ENCODE measurements around the gene BAZ2A.

The BAZ2A gene

DNA sequence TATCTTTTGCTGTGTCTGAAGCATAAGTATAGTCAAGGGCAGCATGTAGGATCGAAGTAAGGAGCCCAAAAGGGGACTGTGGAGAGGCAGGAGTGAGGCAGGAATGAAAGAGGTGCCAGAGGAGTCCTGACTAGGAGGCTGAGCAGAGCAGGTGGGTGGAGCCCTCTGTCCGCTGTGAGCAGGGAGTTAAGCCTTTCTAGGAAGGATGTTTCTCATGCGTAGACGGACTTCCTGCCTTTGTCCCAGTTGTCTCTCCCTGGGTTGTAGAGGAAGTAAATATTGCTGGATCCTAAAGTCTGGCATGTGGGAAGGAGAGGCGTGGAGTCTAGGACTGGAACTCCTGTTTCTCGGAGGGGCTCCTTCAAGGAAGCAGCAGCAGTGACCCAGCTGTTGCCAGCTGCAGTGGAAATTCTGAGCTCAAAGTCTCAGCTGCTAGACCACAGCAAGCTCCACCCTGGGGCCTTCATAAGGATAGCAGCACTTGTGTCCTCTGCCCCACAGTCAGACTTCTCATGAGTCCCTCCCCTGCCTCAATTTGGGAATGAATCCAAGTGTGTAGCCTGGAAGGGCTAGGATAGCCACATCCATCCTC lies 64.5 kb downstream of the BAZ2A start:
- TF ChIP-seq, protein P1, sequence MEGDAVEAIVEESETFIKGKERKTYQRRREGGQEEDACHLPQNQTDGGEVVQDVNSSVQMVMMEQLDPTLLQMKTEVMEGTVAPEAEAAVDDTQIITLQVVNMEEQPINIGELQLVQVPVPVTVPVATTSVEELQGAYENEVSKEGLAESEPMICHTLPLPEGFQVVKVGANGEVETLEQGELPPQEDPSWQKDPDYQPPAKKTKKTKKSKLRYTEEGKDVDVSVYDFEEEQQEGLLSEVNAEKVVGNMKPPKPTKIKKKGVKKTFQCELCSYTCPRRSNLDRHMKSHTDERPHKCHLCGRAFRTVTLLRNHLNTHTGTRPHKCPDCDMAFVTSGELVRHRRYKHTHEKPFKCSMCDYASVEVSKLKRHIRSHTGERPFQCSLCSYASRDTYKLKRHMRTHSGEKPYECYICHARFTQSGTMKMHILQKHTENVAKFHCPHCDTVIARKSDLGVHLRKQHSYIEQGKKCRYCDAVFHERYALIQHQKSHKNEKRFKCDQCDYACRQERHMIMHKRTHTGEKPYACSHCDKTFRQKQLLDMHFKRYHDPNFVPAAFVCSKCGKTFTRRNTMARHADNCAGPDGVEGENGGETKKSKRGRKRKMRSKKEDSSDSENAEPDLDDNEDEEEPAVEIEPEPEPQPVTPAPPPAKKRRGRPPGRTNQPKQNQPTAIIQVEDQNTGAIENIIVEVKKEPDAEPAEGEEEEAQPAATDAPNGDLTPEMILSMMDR (IDR thresholded peaks at IDR 0.05): no peak
- DNase-seq (ENCODE audit: low spot score): peak; percentile 84
- peak overlapping the region; percentile 43 for H3K4me3 ChIP-seq
- peak overlapping the region; percentile 65 to 89 for H3K27ac ChIP-seq

DNA sequence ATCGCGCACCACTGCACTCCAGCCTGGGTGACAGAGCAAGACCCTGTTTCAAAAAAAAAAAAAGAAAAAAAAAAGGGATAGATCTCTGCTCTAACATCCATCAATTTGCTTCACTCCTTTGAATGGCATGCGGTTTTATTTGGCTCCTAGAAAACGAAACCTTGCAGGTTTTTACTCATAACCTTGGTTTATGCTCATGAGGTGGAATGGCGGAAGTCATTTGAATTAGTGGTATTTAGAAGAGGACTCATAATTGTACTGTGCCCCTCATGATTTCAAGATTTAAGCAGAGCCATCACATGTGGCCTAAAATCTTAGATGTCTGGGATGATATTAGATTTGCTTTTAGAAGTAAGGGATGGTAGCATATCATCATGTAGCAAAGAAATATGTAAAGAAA lies 79.1 kb downstream of the BAZ2A start:
- Histone ChIP-seq H3K4me3 (no peak overlapping the region), H3K27ac (no peak overlapping the region)
- TF ChIP-seq, protein P1 (IDR thresholded peaks at IDR 0.05): no peak
- DNase-seq (ENCODE audit: low spot score): no peak

DNA sequence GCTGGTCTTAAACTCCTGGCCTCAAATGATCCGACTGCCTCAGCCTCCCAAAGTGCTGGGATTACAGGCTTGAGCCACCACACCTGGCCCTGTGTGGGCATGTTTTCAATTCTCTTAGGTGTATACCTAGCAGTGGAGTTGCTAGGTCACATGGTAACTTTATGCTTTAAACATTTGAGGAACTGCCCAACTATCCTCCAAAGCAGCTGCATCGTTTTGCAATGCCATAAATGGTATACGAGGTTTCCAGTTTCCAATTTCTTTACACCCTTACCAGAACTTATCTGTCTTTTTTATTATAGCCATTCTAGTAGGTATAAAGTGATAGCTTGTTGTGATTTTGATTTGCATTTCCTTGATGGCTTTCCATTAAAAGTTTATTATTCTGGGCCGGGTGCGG lies 83.4 kb downstream of the BAZ2A start:
- no peak overlapping the region for H3K27ac ChIP-seq
- no peak for DNase-seq (ENCODE audit: low spot score)
- no peak overlapping the region for H3K4me3 ChIP-seq
- TF ChIP-seq, protein P1 (IDR thresholded peaks at IDR 0.05): no peak
